OCI-LY7 (cell line): ENCODE results near the gene PDCD2L. TPM values are rescaled to one million over a fixed set of nuclear protein-coding genes. Genes with fewer than 3 reads are reported as not detected.

Source experiments
- BruUV-seq: library from RNA; stranded (reverse); fragments of 400-500 nt; replicated peaks from 2 replicates; lab custom pipeline; 2021; lab: Mats Ljungman, UMichigan
- CTCF ChIA-PET: fragments of 300-600 bp; sonication (Branson Sonifier 250); formaldehyde crosslinking; loops from one replicate; lab custom pipeline; 2022; ENCODE audit warnings: antibody characterized with exemption; ENCODE audit not compliant: unreplicated experiment; lab: Charles Lee
- POLR2A ChIA-PET: fragments of 300-600 bp; sonication (Branson Sonifier 250); formaldehyde crosslinking; loops from one replicate; lab custom pipeline; 2022; ENCODE audit warnings: antibody characterized with exemption; lab: Charles Lee
- DNase-seq: peaks from one replicate; pipeline ENCODE4 v3.0.0-alpha.2; 2015; ENCODE audit warnings: low spot score
- H2AFZ ChIP-seq: fragments of 200-600 bp; sonication (generic), shearing (Covaris generic); 2 replicates; pipeline ENCODE4 v1.6.1; 2014; ENCODE audit warnings: mild to moderate bottlenecking, antibody characterized with exemption, low read length, moderate library complexity
- H3K27ac ChIP-seq: fragments of 200-600 bp; sonication (generic); 2 replicates; pipeline ENCODE4 v1.5.1; 2014; ENCODE audit warnings: mixed run types, low read depth, mild to moderate bottlenecking, moderate library complexity, low read length, inconsistent platforms; ENCODE audit not compliant: poor library complexity, severe bottlenecking
- H3K36me3 ChIP-seq: fragments of 200-600 bp; sonication (generic); 2 replicates; pipeline ENCODE4 v1.6.1; 2014; ENCODE audit warnings: mild to moderate bottlenecking, antibody characterized with exemption, low read length, moderate library complexity, mixed read lengths; ENCODE audit not compliant: insufficient read depth
- H3K4me1 ChIP-seq: fragments of 200-600 bp; sonication (generic); 2 replicates; pipeline ENCODE4 v1.5.1; 2014; ENCODE audit warnings: mild to moderate bottlenecking, low read length; ENCODE audit not compliant: insufficient read depth, poor library complexity, severe bottlenecking
- H3K4me2 ChIP-seq: fragments of 200-600 bp; sonication (generic); 2 replicates; pipeline ENCODE4 v1.6.1; 2014; ENCODE audit warnings: mild to moderate bottlenecking, low read length
- H3K4me3 ChIP-seq: fragments of 200-600 bp; sonication (generic); 2 replicates; pipeline ENCODE4 v1.5.1; 2014; ENCODE audit warnings: mild to moderate bottlenecking, low read depth, low read length; ENCODE audit not compliant: poor library complexity, severe bottlenecking
- H3K79me2 ChIP-seq: fragments of 200-600 bp; sonication (generic); 2 replicates; pipeline ENCODE4 v1.6.1; 2016; ENCODE audit warnings: low read depth, mild to moderate bottlenecking, low read length, moderate library complexity, mixed read lengths; ENCODE audit not compliant: insufficient read depth
- H3K9me2 ChIP-seq: fragments of 200-600 bp; sonication (generic); 2 replicates; pipeline ENCODE4 v1.6.1; 2016; ENCODE audit warnings: mild to moderate bottlenecking, low read length, mixed read lengths; ENCODE audit not compliant: insufficient read depth
- H3K9me3 ChIP-seq: fragments of 200-600 bp; sonication (generic); 2 replicates; pipeline ENCODE4 v1.6.1; 2014; ENCODE audit warnings: mild to moderate bottlenecking, mixed run types, low read length, mixed read lengths
- H4K20me1 ChIP-seq: fragments of 200-600 bp; sonication (generic); 2 replicates; pipeline ENCODE4 v1.6.1; 2014; ENCODE audit warnings: mild to moderate bottlenecking, antibody characterized with exemption, low read length, moderate library complexity, mixed read lengths; ENCODE audit not compliant: insufficient read depth
- EZH2phosphoT487 ChIP-seq: fragments of 200-600 bp; sonication (generic); IDR thresholded peaks from 2 replicates; pipeline ENCODE4 v1.6.1; 2018; ENCODE audit warnings: low read depth, borderline replicate concordance, mild to moderate bottlenecking, mixed run types, antibody characterized with exemption, low read length, moderate library complexity, mixed read lengths
- intact Hi-C: fragments of 100-400 bp; cut with micrococcal nuclease; formaldehyde crosslinking; loops from one replicate; pipeline ENCODE4 v1.10.0; 2022; ENCODE audit not compliant: unreplicated experiment
- total RNA-seq, 2 experiments: library from RNA; depleted of rRNA in 1 of 2; stranded (reverse); fragments of >200 nt in 1 of 2; shearing (Covaris generic) in 1 of 2; gene quantifications; 2 replicates each; pipeline ENCODE4 v1.2.3, GENCODE V29; 2014 to 2022
- TF ChIP-seq, protein P1 (sequence below): fragments of 200-600 bp; sonication (generic); conservative IDR thresholded peaks from 2 replicates; pipeline ENCODE4 v1.5.1; 2014; ENCODE audit warnings: mild to moderate bottlenecking, antibody characterized with exemption, low read length, moderate library complexity, mixed read lengths

Gene PDCD2L
- total RNA-seq, 2 experiments from 2014 or later, result 27.5 to 30.0 TPM

DNA sequence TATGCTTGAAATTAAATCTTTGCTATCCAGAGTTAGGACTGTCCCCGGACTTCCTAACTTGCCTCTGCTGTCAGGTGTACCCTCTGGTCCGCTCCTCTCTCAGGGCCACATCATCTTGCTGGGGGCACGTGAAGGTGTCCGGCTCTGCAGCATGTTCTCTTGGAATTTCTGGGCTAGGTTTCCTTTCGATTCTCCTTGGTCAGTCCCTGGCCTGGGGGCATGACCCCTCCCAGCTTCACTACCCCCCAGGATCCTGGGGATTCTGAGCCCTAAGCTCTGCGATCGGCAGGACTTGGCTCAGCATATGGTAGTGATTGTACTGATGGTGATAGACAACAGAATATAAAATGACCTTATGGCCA, 44.3 kb upstream of the PDCD2L start:
- peaks cover 18% of the 10 kb centered on the region for H3K4me1 ChIP-seq
- no peaks in the 10 kb centered on the region for H3K79me2 ChIP-seq
- peak overlapping the region; percentile 64 for H3K4me3 ChIP-seq
- H3K36me3 ChIP-seq, result peaks cover 3% of the 10 kb centered on the region; the same call in 1 of the 2 replicates
- H3K9me2 ChIP-seq, result no peaks in the 10 kb centered on the region
- peak overlapping the region; percentile 93; the same call in 1 of the 2 replicates for H2AFZ ChIP-seq
- no peak overlapping the region for H3K27ac ChIP-seq
- no peak for DNase-seq
- POLR2A ChIA-PET, result interaction anchor here (0.6 kb wide), 1 partner anchor 103 kb away, joined by 3 read pairs; no protein-coding TSS in a partner anchor
- H3K9me3 ChIP-seq, result no peaks in the 10 kb centered on the region
- BruUV-seq, result no TSS peak
- CTCF ChIA-PET, result no interaction called here
- TF ChIP-seq EZH2phosphoT487, result no peak
- TF ChIP-seq, protein P1, sequence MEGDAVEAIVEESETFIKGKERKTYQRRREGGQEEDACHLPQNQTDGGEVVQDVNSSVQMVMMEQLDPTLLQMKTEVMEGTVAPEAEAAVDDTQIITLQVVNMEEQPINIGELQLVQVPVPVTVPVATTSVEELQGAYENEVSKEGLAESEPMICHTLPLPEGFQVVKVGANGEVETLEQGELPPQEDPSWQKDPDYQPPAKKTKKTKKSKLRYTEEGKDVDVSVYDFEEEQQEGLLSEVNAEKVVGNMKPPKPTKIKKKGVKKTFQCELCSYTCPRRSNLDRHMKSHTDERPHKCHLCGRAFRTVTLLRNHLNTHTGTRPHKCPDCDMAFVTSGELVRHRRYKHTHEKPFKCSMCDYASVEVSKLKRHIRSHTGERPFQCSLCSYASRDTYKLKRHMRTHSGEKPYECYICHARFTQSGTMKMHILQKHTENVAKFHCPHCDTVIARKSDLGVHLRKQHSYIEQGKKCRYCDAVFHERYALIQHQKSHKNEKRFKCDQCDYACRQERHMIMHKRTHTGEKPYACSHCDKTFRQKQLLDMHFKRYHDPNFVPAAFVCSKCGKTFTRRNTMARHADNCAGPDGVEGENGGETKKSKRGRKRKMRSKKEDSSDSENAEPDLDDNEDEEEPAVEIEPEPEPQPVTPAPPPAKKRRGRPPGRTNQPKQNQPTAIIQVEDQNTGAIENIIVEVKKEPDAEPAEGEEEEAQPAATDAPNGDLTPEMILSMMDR, result no peak
- intact Hi-C loops, result no loop called here
- H4K20me1 ChIP-seq, result no peaks in the 10 kb centered on the region
- peak overlapping the region; percentile 60 for H3K4me2 ChIP-seq

DNA sequence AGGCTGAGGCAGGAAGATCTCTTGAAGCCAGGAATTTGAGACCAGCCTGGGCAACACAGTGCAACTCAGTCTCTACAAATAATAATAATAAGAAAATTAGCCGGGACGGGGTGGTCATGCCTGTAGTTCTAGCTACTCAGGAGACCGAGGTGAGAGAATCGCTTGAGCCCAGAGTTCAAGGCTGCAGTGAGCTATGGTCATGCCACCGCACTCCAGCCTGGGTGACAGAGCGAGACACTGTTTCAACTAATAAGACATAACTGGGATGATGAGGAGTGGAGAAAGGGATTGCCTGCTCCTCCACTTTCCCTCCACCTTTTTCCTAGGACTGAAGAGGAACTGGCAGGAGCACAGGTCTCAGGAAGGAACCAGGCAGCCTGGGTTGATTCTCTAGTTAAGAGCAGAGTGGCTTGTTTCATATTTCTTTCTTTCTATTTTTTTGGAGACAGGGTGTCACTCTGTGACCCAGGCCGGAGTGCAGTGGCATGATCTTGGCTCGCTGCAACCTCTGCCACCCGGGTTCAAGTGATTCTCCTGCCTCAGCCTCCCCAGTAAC, 43.8 kb upstream of the PDCD2L start:
- no peaks in the 10 kb centered on the region for H3K9me3 ChIP-seq
- peaks cover 3% of the 10 kb centered on the region; the same call in 1 of the 2 replicates for H3K79me2 ChIP-seq
- no peak overlapping the region for H2AFZ ChIP-seq
- H3K27ac ChIP-seq, result no peak overlapping the region
- CTCF ChIA-PET, result no interaction called here
- TF ChIP-seq, protein P1, result no peak
- no peak for TF ChIP-seq EZH2phosphoT487
- no peaks in the 10 kb centered on the region for H4K20me1 ChIP-seq
- intact Hi-C loops, result no loop called here
- DNase-seq, result no peak
- POLR2A ChIA-PET, result no interaction called here
- H3K4me2 ChIP-seq, result no peak overlapping the region
- peaks cover 18% of the 10 kb centered on the region for H3K4me1 ChIP-seq
- H3K36me3 ChIP-seq, result no peaks in the 10 kb centered on the region
- BruUV-seq, result no TSS peak
- H3K9me2 ChIP-seq, result no peaks in the 10 kb centered on the region
- H3K4me3 ChIP-seq, result no peak overlapping the region

- peaks cover 18% of the 10 kb centered on the region for H3K36me3 ChIP-seq
- H3K79me2 ChIP-seq, result peaks cover 23% of the 10 kb centered on the region; the same call in 1 of the 2 replicates
- no peak overlapping the region for H3K4me3 ChIP-seq
- no peak overlapping the region for H3K27ac ChIP-seq
- 0 out of 2 replicates have a peak, but pooled peaks cover 12% of the 10 kb centered on the region for H4K20me1 ChIP-seq
- no peaks in the 10 kb centered on the region for H3K9me3 ChIP-seq
- no peak overlapping the region for H2AFZ ChIP-seq
- TF ChIP-seq EZH2phosphoT487, result no peak
- TF ChIP-seq, protein P1, result no peak
- POLR2A ChIA-PET, result no interaction called here
- BruUV-seq, result no TSS peak
- intact Hi-C loops, result no loop called here
- H3K9me2 ChIP-seq, result no peaks in the 10 kb centered on the region
- CTCF ChIA-PET, result no interaction called here
- peaks cover 30% of the 10 kb centered on the region for H3K4me1 ChIP-seq
- no peak for DNase-seq
- no peak overlapping the region for H3K4me2 ChIP-seq
Observed at GRCh38 chr19:34362679-34363069, 41.5 kb upstream of the PDCD2L start.
